Uterus (tissue), 2 donors: ENCODE measurements around the gene SGMS1.

Experiments used
- POLR2A ChIP-seq, 2 donors: fragments of 450-650 bp; IDR thresholded peaks; one replicate each; pipeline ENCODE4 v1.6.1; 2016; ENCODE audit warnings: antibody characterized with exemption in 2 of 2, mild to moderate bottlenecking in 1 of 2, moderate library complexity in 1 of 2
- TF ChIP-seq, protein P1 (sequence below), 4 experiments: fragments of 200-600 bp in 2 of 4; fragments of 450-650 bp in 2 of 4; sonication (generic) in 2 of 4; IDR thresholded peaks; one replicate each; pipeline ENCODE4 v1.5.1; 2016 to 2019; ENCODE audit warnings: antibody characterized with exemption in 4 of 4, mild to moderate bottlenecking in 2 of 4, moderate library complexity in 1 of 4

DNA sequence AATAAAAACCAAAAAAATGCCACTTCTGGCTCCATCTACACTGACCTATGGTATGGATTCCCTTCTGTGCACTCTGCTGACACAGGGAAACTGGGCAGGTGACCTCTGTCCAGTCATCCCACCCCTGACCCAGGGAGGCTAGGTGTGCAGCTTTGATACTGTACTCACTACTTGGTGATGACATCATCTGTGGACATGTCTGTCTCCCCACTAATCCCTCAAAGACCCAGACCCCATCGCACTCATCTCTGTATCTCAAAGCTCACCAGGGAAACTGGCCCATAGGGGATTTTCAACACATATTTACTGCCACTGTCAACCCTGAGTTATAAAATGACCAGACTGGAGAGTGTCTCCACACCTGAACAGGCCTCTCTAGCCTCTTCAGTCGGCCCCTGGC is 10.6 kb downstream of the SGMS1 start:
- no peak for TF ChIP-seq POLR2A (IDR thresholded peaks at IDR 0.05)
- TF ChIP-seq, protein P1, sequence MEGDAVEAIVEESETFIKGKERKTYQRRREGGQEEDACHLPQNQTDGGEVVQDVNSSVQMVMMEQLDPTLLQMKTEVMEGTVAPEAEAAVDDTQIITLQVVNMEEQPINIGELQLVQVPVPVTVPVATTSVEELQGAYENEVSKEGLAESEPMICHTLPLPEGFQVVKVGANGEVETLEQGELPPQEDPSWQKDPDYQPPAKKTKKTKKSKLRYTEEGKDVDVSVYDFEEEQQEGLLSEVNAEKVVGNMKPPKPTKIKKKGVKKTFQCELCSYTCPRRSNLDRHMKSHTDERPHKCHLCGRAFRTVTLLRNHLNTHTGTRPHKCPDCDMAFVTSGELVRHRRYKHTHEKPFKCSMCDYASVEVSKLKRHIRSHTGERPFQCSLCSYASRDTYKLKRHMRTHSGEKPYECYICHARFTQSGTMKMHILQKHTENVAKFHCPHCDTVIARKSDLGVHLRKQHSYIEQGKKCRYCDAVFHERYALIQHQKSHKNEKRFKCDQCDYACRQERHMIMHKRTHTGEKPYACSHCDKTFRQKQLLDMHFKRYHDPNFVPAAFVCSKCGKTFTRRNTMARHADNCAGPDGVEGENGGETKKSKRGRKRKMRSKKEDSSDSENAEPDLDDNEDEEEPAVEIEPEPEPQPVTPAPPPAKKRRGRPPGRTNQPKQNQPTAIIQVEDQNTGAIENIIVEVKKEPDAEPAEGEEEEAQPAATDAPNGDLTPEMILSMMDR (IDR thresholded peaks at IDR 0.05): no peak
